Measurements from ENCODE around the gene UMPS.

The UMPS gene

GRCh38 chr3:124774841-124775402, 44.7 kb downstream of the UMPS start:
- ChIA-PET POLR2A (no interaction called here), CTCF (interaction anchor here (1.1 kb wide), 1 partner anchor 14 kb away, joined by 6 read pairs; no protein-coding TSS in a partner anchor)
- no peak for TF ChIP-seq CTCF (IDR thresholded peaks at IDR 0.05; ENCODE audit: control extremely low read depth, extremely low read depth, low read depth, missing control alignments)
- DNase-seq (ENCODE audit: extremely low spot score): no peak

DNA sequence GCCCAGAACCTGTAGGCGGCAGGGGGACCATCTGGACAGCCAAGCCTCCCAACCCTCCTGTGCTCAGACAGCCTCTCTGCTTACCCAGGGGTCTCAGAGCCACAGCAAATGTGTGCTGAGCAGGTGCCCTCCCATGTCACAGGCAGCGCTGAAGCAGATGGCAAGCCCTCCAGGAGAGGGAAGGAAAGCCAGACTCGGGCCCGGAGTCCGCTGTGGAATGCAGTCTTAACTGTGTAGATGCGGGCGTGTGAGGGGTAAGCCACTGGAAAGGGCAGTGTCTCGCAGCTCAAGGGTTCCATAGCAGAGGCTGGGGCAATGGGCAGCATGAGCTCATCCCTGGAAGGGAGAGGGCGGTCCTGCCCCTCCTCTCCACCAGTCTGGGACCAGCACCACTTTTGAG, 45.6 kb downstream of the UMPS start:
- no peak for DNase-seq (ENCODE audit: extremely low spot score)
- CTCF ChIA-PET: no interaction called here
- POLR2A ChIA-PET: no interaction called here
- TF ChIP-seq CTCF (IDR thresholded peaks at IDR 0.05; ENCODE audit: control extremely low read depth, extremely low read depth, low read depth, missing control alignments): no peak

DNA sequence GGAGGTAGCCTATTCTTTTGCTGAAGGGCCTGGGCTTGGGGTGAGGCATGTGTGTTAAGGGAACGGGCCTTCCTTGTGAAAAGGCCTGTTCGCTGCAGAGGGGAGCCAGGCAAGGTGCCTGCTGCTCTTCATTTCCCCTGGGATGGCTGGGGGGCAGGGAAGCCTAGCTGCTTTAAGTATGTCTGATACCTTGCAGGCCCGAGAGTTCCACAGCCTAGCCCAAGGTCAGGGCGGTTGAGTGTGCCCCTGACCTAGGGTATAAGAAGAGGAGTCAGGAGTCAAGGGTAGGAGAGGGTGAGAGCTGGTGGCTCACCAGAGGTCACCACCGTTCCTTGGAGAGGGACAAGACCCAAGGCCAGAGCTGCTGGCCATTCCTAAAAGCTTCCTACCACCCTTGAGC, 46.6 kb downstream of the UMPS start:
- POLR2A ChIA-PET: interaction anchor here (0.6 kb wide), 1 partner anchor 819 kb away, joined by 3 read pairs; the partner anchor contains the start of gene OSBPL11
- TF ChIP-seq CTCF (IDR thresholded peaks at IDR 0.05; ENCODE audit: control extremely low read depth, extremely low read depth, low read depth, missing control alignments): no peak
- no peak for DNase-seq (ENCODE audit: extremely low spot score)
- CTCF ChIA-PET: interaction anchor here (1.9 to 5.3 kb wide), 3 partner anchors 9 to 125 kb away, joined by 5 to 22 read pairs (median 15); no protein-coding TSS in a partner anchor

DNA sequence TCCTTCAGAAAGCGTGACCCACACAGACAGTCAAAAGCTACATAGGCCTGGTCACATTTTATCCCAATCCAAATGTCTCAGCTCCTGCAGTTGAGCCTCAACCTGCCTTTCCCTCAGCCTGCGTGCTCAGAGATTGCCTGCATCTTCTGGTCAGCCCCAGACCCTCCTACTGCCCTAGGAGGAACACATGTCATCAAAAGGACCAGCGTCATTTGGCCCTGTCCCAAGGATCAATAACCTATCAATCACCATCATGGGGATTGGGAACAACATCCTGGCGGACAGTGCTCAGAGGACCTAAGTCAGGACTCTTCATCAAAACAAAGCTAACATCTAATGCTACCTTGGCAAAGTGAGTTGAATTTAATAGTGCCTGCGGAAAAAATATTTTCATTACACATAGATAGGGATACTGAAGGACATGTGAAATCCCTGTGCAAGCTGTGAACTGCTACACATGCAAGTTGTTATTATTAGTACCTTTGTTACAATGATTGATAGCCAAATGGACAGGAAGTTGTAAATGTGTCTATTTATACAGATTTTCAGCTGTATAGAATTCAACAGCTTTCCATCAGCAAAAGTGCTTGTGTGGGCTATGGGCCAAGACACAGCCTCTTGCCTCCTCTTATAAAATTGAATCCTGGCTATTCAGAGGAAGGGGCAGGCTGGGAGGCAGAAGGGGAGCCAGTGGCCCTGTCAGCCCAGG, 47.7 kb downstream of the UMPS start:
- ChIA-PET CTCF (interaction anchor here (1.2 to 5.3 kb wide), 5 partner anchors 10 to 123 kb away, joined by 3 to 22 read pairs (median 6); no protein-coding TSS in a partner anchor), POLR2A (no interaction called here)
- DNase-seq (ENCODE audit: extremely low spot score): no peak
- no peak for TF ChIP-seq CTCF (IDR thresholded peaks at IDR 0.05; ENCODE audit: control extremely low read depth, extremely low read depth, low read depth, missing control alignments)

GRCh38 chr3:124779116-124779515, 48.9 kb downstream of the UMPS start:
- POLR2A ChIA-PET: no interaction called here
- no peak for TF ChIP-seq CTCF (IDR thresholded peaks at IDR 0.05; ENCODE audit: control extremely low read depth, extremely low read depth, low read depth, missing control alignments)
- CTCF ChIA-PET: interaction anchor here (1.2 to 5.3 kb wide), 5 partner anchors 10 to 122 kb away, joined by 3 to 22 read pairs (median 6); no protein-coding TSS in a partner anchor
- DNase-seq (ENCODE audit: extremely low spot score): no peak

GRCh38 chr3:124779751-124780191, 49.5 kb downstream of the UMPS start:
- ChIA-PET POLR2A (no interaction called here), CTCF (interaction anchor here (1.1 to 5.3 kb wide), 6 partner anchors 9 to 122 kb away, joined by 3 to 22 read pairs (median 4); no protein-coding TSS in a partner anchor)
- no peak for DNase-seq (ENCODE audit: extremely low spot score)
- no peak for TF ChIP-seq CTCF (IDR thresholded peaks at IDR 0.05; ENCODE audit: control extremely low read depth, extremely low read depth, low read depth, missing control alignments)
